MM.1S (cell line): ENCODE results near the gene CDC27.
"Not testable (repeated sequence)": the region's sequence is repeated elsewhere in the genome, so short reads cannot be mapped to it uniquely, and the experiment has no call there.

Experiments used
- DNase-seq: peaks from one replicate; pipeline ENCODE4 v3.0.0-alpha.2; 2015
- H2AFZ ChIP-seq: fragments of 300-600 bp; sonication (generic); 2 replicates; pipeline ENCODE4 v1.6.0; 2016; ENCODE audit warnings: antibody characterized with exemption, low read length
- H3F3A ChIP-seq: fragments of 300-600 bp; sonication (generic); 2 replicates; pipeline ENCODE4 v1.6.1; 2016; ENCODE audit warnings: mild to moderate bottlenecking, antibody characterized with exemption, low read length, moderate library complexity, mixed read lengths; ENCODE audit not compliant: insufficient read depth
- H3K27ac ChIP-seq: fragments of 300-600 bp; sonication (generic); 2 replicates; pipeline ENCODE4 v1.5.1; 2016; ENCODE audit warnings: mild to moderate bottlenecking, low read length
- H3K27me3 ChIP-seq: fragments of 300-600 bp; sonication (generic); replicated peaks from 2 replicates; pipeline ENCODE4 v1.6.0; 2016; ENCODE audit warnings: low read length; ENCODE audit not compliant: insufficient read depth
- H3K36me3 ChIP-seq: fragments of 300-600 bp; sonication (generic); replicated peaks from 2 replicates; pipeline ENCODE4 v1.6.1; 2016; ENCODE audit warnings: mild to moderate bottlenecking, low read length, mixed read lengths; ENCODE audit not compliant: insufficient read depth
- H3K4me1 ChIP-seq: fragments of 300-600 bp; sonication (generic); 2 replicates; pipeline ENCODE4 v1.6.1; 2016; ENCODE audit warnings: low read length, mixed read lengths
- H3K4me2 ChIP-seq: fragments of 300-600 bp; sonication (generic); 2 replicates; pipeline ENCODE4 v1.6.0; 2016; ENCODE audit warnings: low read depth, low read length
- H3K4me3 ChIP-seq: fragments of 300-600 bp; sonication (generic); 2 replicates; pipeline ENCODE4 v1.5.1; 2016; ENCODE audit warnings: low read length, mixed read lengths
- H3K79me2 ChIP-seq: fragments of 300-600 bp; sonication (generic); 2 replicates; pipeline ENCODE4 v1.6.1; 2016; ENCODE audit warnings: mixed run types, low read length, mixed read lengths
- H3K9ac ChIP-seq: fragments of 300-600 bp; sonication (generic); 2 replicates; pipeline ENCODE4 v1.6.1; 2016; ENCODE audit warnings: low read length, mixed read lengths
- H3K9me2 ChIP-seq: fragments of 300-600 bp; sonication (generic); replicated peaks from 2 replicates; pipeline ENCODE4 v1.6.1; 2016; ENCODE audit warnings: mild to moderate bottlenecking, low read length, mixed read lengths; ENCODE audit not compliant: insufficient read depth
- H3K9me3 ChIP-seq: fragments of 300-600 bp; sonication (generic); replicated peaks from 2 replicates; pipeline ENCODE4 v1.6.1; 2016; ENCODE audit warnings: mild to moderate bottlenecking, low read length, mixed read lengths; ENCODE audit not compliant: insufficient read depth
- H4K20me1 ChIP-seq: fragments of 300-600 bp; sonication (generic); 2 replicates; pipeline ENCODE4 v1.6.1; 2016; ENCODE audit warnings: mild to moderate bottlenecking, low read length, moderate library complexity, mixed read lengths; ENCODE audit not compliant: insufficient read depth
- EZH2 ChIP-seq: fragments of 300-600 bp; sonication (generic); optimal IDR thresholded peaks from 2 replicates; pipeline ENCODE3; 2017; ENCODE audit warnings: low read depth, mild to moderate bottlenecking, antibody characterized with exemption, low read length, mixed read lengths
- EZH2phosphoT487 ChIP-seq: fragments of 300-600 bp; sonication (generic); IDR thresholded peaks from 2 replicates; pipeline ENCODE4 v1.6.1; 2018; ENCODE audit warnings: antibody characterized with exemption, low read length
- TF ChIP-seq, protein P1 (sequence below): fragments of 300-600 bp; sonication (generic); IDR thresholded peaks from 2 replicates; pipeline ENCODE4 v1.5.1; 2016; ENCODE audit warnings: antibody characterized with exemption, low read length, mixed read lengths

CDC27 gene

DNA sequence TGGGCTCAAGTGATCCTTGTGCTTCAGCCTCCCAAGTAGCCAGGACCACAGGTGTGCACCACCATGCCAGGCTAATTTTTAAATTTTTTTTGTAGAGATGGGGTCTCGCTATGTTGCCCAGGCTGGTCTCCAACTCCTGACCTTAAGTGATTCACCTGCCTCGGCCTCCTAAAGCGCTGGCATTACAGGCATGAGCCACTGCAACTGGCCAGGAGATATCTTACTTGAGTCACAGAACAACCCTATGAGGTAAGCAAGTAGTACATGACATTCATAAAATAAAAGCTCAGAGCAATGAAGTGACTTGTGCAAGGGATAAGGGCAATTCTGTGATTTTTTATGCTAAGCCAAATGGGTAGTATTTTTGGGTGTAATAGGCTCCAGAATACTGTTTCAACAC lies 57.3 kb downstream of the CDC27 start:
- DNase-seq: no peak
- H3K36me3 ChIP-seq: peaks cover 3% of the 10 kb centered on the region; the same call in 1 of the 2 replicates

DNA sequence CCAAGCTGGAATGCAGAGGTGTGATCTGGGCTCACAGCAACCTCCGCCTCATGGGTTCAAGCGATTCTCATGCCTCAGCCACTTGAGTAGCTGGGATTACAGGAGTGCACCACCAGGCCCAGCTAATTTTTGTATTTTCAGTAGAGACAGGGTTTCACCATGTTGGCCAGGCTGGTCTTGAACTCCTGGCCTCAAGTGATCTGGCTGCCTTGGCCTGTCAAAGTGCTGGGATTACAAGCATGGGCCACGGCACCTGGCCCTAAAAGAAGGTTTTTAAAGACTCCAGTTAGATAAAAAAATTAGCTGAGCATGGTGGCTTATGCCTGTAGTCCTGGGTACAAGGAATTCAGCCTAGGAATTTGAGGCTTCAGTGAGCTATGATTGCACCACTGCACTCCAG lies 62.3 kb downstream of the CDC27 start:
- H4K20me1 ChIP-seq, DNase-seq, H3K4me3 ChIP-seq, H3K4me2 ChIP-seq, H3K9ac ChIP-seq, H2AFZ ChIP-seq, H3K27me3 ChIP-seq, H3F3A ChIP-seq, H3K9me2 ChIP-seq, H3K36me3 ChIP-seq, H3K9me3 ChIP-seq, H3K79me2 ChIP-seq, H3K27ac ChIP-seq, H3K4me1 ChIP-seq: not testable (repeated sequence)

More for the DNA sequence above, 57.3 kb downstream of the CDC27 start:
- Histone ChIP-seq H3K4me2 (no peak overlapping the region), H3F3A (no peaks in the 10 kb centered on the region; the same call in 1 of the 2 replicates), H3K4me1 (no peaks in the 10 kb centered on the region), H3K9me2 (no peaks in the 10 kb centered on the region), H3K27ac (no peak overlapping the region), H3K27me3 (no peaks in the 10 kb centered on the region), H4K20me1 (no peaks in the 10 kb centered on the region), H3K9me3 (no peaks in the 10 kb centered on the region), H2AFZ (no peak overlapping the region), H3K9ac (no peak overlapping the region), H3K4me3 (no peak overlapping the region), H3K79me2 (no peaks in the 10 kb centered on the region)
- TF ChIP-seq EZH2phosphoT487 (no peak), EZH2 (no peak)
- TF ChIP-seq, protein P1, sequence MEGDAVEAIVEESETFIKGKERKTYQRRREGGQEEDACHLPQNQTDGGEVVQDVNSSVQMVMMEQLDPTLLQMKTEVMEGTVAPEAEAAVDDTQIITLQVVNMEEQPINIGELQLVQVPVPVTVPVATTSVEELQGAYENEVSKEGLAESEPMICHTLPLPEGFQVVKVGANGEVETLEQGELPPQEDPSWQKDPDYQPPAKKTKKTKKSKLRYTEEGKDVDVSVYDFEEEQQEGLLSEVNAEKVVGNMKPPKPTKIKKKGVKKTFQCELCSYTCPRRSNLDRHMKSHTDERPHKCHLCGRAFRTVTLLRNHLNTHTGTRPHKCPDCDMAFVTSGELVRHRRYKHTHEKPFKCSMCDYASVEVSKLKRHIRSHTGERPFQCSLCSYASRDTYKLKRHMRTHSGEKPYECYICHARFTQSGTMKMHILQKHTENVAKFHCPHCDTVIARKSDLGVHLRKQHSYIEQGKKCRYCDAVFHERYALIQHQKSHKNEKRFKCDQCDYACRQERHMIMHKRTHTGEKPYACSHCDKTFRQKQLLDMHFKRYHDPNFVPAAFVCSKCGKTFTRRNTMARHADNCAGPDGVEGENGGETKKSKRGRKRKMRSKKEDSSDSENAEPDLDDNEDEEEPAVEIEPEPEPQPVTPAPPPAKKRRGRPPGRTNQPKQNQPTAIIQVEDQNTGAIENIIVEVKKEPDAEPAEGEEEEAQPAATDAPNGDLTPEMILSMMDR: no peak

DNA sequence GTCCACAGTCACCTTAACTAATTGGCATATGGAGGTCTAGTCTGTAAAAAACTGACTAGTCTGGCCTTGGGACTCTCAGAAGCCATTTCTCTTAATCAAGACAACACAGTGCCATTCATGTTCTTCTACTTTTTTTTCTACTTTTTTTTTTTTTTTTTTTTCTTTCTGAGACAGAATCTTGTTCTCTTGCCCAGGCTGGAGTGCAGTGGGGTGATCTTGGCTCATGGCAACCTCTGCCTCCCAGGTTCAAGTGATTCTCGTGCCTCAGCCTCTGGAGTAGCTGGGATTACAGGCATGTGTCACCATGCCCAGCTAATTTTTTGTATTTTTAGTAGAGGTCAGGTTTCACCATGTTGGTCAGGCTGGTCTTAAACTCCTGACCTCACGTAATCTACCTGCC lies 65.8 kb downstream of the CDC27 start:
- not testable (repeated sequence) for H3K4me3 ChIP-seq, H4K20me1 ChIP-seq, H3K9me3 ChIP-seq, H3K9ac ChIP-seq, H3K9me2 ChIP-seq, H3K4me2 ChIP-seq, H3K27ac ChIP-seq, H3K36me3 ChIP-seq, H3K27me3 ChIP-seq, H3K79me2 ChIP-seq, H3K4me1 ChIP-seq, DNase-seq, H3F3A ChIP-seq, H2AFZ ChIP-seq

DNA sequence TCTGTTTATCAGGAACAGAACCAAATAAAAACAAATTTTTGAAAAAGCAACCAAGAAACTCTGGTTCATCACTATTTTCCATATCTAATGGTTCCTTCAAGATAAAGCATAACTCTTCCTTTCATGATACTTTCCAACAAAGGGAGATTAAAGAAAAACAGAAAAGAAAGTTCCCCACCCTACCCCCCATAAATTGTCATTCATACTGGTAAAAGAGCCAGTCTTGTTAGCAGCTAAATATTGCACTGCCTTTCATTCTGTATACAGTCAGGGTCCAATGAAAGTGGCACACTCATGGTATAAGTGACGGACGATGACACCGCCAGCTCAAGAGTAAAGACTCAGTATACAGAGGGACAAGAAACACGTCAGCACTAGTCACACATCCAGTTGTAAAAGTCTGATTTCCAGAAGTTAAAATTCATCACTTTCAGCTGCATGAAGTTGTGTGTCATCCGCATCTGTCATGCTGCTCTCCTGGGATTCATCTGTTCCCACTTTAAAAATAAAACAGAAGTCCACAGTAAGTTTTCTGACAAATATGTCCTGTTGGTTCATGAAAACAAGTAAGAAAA lies 68.5 kb downstream of the CDC27 start:
- Histone ChIP-seq H3K9me3 (no peaks in the 10 kb centered on the region), H3K9ac (no peak overlapping the region), H4K20me1 (no peaks in the 10 kb centered on the region), H2AFZ (no peak overlapping the region), H3K4me2 (no peak overlapping the region), H3K79me2 (no peaks in the 10 kb centered on the region), H3K27ac (no peak overlapping the region), H3K4me3 (no peak overlapping the region), H3K36me3 (no peaks in the 10 kb centered on the region), H3F3A (no peaks in the 10 kb centered on the region), H3K27me3 (no peaks in the 10 kb centered on the region), H3K9me2 (no peaks in the 10 kb centered on the region), H3K4me1 (no peaks in the 10 kb centered on the region)
- no peak for DNase-seq
- TF ChIP-seq EZH2phosphoT487 (no peak), EZH2 (no peak)
- TF ChIP-seq, protein P1: no peak
